SU-DHL-6 (cell line): ENCODE data around the gene IL22.

Experiments used
- CTCF ChIP-seq: fragments of 200-600 bp; sonication (generic); IDR thresholded peaks from one replicate; pipeline ENCODE4 v1.5.1; 2017; ENCODE audit warnings: antibody characterized with exemption, mild to moderate bottlenecking, low read length, moderate library complexity; ENCODE audit not compliant: insufficient read depth, poor library complexity, severe bottlenecking
- EZH2phosphoT487 ChIP-seq: fragments of 200-600 bp; sonication (generic), shearing (Covaris generic); conservative IDR thresholded peaks from 2 replicates; pipeline ENCODE4 v1.6.1; 2018; ENCODE audit warnings: mild to moderate bottlenecking, antibody characterized with exemption, low read length, moderate library complexity, mixed read lengths

GRCh38 chr12:68229956-68230355 is 23.4 kb downstream of the IL22 start:
- no peak for TF ChIP-seq EZH2phosphoT487
- no peak for TF ChIP-seq CTCF
